Activated effector memory CD4-positive, alpha-beta T cell treated with anti-CD3 and anti-CD28 coated beads, Interleukin-2, amount 50 U/mL, for 16 hours (primary cell): ENCODE results near the gene IFI35.
"Not testable (repeated sequence)": the region's sequence is repeated elsewhere in the genome, so short reads cannot be mapped to it uniquely, and the experiment has no call there.

Experiments
- DNase-seq: peaks from one replicate; pipeline ENCODE4 v3.0.0-alpha.2; 2020

IFI35 gene

GRCh38 chr17:43006639-43007551 lies at the start of gene IFI35:
TSS of gene IFI35 (plus strand) at chr17:43006784. CDS start at chr17:43006948, 164 bp downstream.
- DNase-seq = peak; percentile 95

DNA sequence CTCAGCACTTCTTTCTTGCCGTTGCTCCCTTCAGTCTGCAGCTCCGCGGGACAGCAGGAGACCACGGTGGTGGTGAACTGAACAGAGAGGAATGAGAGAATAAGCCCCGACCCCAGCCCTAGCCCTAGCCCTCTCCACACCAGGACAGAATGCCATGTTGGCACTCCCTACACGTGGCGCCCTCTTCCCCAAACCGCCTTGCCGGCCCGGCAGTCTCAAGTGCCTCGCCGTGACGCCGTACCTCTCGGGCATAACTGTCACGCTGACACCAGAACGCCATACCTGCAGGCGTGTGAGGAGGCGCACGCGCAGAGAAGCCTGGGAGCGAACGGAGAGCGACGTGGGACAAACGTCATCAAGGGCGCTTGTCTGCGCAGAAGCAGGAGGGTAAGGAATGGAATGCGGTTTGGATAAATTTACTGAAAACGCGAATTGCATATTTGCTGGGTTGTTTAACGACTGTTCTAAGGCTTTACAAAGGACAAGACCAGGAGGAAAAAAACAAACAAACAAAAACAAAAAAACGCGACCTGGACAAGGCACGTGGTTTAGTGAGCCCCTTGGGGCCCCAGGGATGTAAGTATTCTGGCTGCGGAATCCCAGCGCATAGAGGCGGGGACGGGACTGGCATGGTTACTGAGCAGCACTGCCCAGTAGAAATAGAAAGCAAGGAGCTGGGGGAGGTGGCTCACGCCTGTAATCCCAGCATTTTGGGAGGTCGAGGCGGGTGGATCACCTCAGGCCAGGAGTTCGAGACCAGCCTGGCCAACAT lies 42.2 kb upstream of the IFI35 start, which contains the start of gene AARSD1:
Gene AARSD1 (minus strand): TSS at position 294 of the 772 bp plus-strand sequence. CDS start 14 bp downstream, at position 280.
- DNase-seq = peak; percentile 96

DNA sequence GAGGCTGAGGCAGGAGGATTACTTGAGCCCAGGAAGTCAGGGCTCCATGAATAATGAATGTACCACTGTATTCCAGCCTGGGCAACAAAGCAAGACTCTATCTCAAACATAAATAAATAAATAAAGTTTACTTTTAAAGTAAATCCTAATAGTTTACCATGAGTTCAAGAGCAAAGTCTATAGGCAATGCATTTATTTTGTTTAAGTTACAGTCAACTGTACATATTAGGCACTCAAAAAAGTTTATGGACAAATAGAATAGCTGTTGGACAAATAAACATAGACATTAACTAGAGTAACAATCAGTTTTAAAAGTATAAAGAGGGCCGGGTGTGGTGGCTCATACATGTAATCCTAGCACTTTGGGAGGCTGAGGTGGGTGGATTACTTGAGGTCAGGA lies 38.7 kb upstream of the IFI35 start:
- DNase-seq = no peak

DNA sequence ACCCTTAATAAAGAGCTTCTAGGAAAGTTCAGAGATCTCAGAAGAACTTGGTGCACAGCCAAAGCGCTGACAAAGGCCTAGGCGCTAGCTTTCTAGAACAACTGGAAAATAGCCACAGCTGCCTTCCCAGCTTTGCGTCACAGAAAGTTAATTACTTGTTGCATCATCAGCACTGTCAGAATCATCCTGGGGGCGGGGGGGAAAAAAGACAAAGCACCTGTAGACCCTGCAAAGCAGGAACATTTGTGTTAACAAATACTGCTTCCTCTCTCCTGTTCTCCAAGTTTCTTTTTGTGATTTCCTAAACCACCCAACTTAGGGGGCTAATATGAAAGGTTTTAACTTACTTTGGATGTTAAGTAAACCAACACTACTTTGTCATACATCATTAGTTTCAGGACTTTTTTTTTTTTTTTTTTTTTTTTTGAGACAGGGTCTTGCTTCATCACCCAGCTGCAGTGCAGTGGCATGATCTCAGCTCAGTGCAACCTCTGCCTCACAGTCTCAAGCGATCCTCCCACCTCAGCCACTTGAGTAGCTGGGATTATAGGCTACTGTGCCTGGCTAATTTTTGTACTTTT lies 37.5 kb upstream of the IFI35 start:
- DNase-seq = no peak

GRCh38 chr17:42971589-42971988 lies 35.0 kb upstream of the IFI35 start:
- no peak for DNase-seq

GRCh38 chr17:42973323-42973722 lies 33.3 kb upstream of the IFI35 start:
- DNase-seq = not testable (repeated sequence)

DNA sequence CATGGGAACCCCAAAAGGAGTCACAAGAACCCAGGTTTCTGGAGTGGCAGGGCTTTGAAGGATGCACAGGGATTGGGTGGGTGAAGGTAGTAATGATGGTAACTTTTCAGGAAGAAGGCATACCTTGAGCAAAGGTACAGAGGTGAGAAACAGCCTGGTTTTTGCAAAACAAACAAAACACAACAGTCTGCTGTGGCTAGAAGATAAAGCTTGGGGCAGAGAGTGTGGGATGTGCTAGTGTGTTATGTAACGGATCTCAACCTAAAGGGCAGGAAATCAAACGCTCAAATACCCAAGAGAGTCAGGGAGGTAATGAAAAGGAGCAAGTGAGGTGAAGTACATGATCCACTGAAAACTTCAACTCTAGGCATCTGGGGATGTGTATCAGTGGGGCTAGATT lies 31.3 kb upstream of the IFI35 start:
- DNase-seq = peak; percentile 4

DNA sequence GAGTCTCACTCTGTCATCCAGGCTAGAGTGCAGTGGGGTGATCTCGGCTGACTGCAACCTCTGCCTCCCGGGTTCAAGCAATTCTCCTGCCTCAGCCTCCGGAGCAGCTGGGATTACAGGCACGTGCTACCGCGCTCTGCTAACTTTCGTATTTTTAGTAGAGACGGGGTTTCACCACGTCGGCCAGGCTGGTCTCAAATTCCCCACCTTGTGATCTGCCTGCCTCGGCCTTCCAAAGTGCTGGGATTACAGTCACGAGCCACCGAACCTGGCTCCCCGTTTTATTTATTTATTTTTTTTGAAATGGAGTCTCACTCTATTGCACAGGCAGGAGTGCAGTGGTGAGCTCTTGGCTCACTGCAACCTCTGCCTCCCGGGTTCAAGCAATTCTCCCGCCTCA lies 30.9 kb upstream of the IFI35 start:
- peak; percentile 2 for DNase-seq

GRCh38 chr17:42979511-42980273 lies 26.9 kb upstream of the IFI35 start, which contains the start of gene PTGES3L:
TSS of gene PTGES3L (minus strand) at chr17:42980080. CDS start at chr17:42980053, 27 bp downstream.
- DNase-seq = peak; percentile 66

GRCh38 chr17:42980274-42980765 lies 26.3 kb upstream of the IFI35 start, which contains the start of gene RUNDC1:
TSS of gene RUNDC1 (plus strand) at chr17:42980565. CDS start at chr17:42980577, 12 bp downstream.
- DNase-seq = peak; percentile 97

DNA sequence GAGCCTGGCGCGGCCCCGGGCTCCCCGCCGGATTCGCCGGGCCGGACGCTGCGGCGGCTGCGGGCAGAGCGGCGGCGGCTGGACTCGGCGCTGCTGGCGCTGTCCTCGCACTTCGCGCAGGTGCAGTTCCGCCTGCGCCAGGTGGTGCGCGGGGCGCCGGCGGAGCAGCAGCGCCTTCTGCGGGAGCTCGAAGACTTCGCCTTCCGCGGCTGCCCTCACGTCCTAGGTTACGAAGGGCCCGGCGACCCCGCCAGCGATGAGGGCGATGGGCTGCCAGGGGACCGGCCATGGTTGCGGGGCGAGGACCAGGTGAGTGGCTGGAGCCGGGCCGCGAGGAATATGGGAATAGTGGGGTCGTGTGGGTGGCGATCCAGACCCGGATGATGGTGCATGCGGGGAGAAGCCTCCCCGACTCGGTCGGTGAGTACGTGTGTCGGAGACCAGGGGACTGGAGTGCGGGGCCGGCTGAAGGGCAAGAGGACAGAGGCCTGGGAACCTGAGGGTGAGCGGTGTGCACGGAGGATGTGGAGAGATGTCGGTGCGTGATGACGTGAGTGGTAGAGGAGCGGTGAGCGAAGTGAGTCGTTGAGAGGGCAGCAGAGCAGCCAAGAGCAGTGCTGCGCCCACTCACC lies 25.7 kb upstream of the IFI35 start:
- DNase-seq = peak; percentile 85

DNA sequence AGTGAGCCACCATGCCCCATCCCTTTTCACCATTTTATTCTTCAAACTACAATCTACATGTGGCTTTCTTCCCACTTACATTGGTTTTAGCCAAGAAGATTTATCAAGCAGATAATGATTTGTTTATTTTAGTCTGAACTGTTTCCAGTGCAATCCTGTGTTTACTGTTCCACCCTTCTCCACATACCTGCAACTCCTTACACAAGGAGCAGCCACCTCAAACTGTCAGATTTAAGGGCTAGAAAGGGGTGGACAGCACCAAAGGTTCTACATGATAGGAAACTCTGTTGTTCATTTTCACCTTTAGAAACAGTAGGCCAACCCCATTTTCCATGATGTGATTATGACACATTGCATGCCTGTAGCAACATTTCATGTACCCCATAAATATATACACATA lies 24.3 kb upstream of the IFI35 start:
- DNase-seq = no peak

DNA sequence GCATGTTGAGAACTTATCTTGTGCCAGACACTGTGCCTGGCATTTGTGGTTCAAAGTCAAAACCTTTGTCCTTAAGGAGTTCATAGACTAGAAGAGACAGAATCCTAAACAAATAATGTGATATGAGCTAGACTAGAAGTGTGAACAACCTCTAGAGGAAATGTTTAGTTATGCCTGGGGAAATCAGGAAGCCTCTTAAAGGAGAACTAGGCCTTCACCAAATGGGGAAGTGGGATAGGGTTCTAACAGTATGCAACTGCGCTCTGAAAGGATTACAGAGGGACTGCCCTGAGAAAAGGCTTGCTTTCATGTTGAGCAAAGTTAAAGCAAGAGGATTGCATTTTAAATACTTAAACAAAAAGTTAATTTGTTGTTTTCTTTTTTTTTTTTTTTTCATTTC lies 21.4 kb upstream of the IFI35 start:
- no peak for DNase-seq

DNA sequence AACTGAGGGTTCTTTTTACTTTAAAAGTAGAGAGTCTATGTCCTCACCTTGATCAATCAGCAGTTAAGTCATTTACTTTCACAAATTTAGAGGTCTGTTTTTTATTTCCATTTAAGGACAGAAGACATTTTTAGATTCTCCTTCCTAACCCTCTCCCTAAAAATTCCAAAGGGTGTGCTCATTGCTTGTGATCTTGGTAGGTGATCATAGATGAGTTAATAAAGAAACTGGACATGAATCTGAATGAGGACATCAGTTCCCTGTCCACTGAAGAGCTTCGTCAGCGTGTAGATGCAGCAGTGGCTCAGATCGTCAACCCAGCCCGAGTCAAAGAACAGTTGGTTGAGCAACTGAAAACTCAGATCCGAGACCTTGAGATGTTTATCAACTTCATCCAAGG lies 17.4 kb upstream of the IFI35 start:
- peak; percentile 21 for DNase-seq

DNA sequence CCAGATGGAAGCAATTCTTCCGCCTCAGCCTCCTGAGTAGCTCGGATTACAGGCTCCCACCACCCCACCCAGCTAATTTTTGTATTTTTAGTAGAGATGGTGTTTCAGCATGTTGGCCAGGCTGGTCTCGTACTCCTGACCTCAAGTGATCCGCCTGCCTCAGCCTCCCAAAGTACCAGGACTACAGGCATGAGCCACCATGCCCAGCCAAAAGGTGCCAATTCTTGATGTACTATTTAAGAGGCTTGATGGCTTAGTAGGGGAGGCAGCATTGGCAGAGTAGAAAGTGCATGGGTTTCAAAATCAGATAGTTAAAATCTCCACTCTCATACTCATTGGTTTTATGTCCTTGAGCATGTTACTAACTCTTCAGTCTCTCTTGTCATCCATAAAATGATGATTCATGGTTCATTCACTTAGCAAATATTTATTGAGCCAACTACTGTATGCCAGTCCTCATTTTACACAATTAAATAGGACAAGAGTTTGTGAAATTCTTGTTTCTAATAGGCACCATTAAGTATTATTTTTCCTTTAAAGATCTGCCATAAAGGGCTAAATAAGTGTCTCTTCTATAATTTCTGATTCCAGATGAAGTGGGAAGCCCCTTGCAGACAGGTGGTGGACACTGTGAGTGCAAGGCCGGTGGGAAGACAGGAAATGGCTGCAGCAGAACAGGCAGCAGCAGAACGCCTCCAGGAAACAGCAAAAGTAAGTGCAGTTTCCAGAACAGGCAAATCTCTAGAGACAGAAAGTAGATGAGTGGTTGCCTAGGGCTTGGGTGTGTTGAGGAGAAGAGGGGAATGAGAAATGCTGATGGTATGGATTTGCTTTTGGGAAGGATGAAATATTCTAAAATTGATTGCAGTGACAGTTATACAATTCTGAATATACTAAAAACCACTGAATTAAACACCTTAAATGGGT lies 16.6 kb upstream of the IFI35 start:
- DNase-seq = no peak

- DNase-seq = no peak
These were observed 15.1 kb upstream of the IFI35 start for GRCh38 chr17:42991471-42991870.

DNA sequence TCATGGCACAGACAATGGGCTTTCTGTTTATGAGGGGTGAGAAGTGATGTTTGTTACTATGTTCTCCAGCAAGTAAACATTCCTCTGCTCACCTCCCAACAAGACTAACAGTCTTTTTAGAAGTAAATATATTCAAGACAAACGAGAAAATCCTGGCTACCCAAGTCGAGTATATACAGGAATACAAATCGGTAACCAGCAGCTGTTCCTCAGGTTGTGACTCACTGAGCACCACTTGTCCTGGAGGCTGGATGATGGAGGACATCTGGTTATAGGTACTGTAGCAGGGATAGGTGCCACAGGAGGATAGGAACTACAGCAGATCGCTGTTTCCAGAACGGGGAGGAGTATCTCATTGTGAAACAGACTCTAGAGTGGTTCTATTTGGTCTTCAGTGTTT lies 13.7 kb upstream of the IFI35 start:
- DNase-seq = no peak

GRCh38 chr17:42993913-42994312 lies 12.7 kb upstream of the IFI35 start:
- not testable (repeated sequence) for DNase-seq

- DNase-seq = no peak
These were observed 9.1 kb upstream of the IFI35 start for GRCh38 chr17:42997390-42997983.
